Astrocyte (in vitro differentiated cells and primary cell): Measurements from ENCODE around the gene CNGA3.

ENCODE experiments used
- EZH2 ChIP-seq: IDR thresholded peaks from 2 replicates; pipeline ENCODE4 v1.6.1; 2012; ENCODE audit warnings: mild to moderate bottlenecking, low read length, inconsistent platforms; ENCODE audit not compliant: insufficient read depth
- TF ChIP-seq, protein P1 (sequence below): IDR thresholded peaks from 2 replicates; pipeline ENCODE4 v1.5.1; 2011; ENCODE audit warnings: low read depth, mild to moderate bottlenecking, inconsistent platforms, low read length, moderate library complexity; ENCODE audit not compliant: insufficient read depth

DNA sequence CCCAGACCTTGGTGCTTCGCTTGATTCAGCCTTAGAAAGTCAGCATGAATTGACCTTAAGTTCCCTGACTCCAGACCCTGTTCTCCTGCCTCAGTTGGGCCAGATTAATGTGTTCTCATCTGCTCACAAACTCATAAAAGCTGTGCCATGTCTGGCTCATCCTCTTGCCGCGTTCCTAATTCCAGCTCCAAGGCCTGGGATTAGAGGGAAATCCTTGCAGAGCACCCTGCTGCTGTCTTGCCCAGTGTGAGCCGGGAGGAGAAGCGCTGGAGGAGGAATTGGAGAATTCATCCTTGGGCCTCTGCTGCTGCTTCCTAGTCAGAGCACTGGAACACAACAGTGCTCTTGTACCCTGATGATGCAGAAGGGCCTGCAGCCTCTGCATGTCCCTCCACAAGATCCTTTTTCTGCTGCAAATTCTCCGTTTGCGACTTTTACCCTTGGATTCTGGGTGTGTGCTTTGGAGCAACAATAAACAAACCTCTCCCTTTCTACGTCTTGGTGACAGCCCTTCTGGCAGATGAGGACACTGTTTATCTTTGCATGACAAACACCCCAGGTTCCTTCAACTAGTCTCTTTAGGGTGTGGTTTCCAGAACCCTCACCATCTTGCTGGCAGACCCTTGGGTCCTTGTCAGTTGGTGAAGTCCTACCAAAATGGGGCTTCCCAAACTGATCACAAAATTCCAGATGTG lies 46.9 kb upstream of the CNGA3 start:
- TF ChIP-seq, protein P1, sequence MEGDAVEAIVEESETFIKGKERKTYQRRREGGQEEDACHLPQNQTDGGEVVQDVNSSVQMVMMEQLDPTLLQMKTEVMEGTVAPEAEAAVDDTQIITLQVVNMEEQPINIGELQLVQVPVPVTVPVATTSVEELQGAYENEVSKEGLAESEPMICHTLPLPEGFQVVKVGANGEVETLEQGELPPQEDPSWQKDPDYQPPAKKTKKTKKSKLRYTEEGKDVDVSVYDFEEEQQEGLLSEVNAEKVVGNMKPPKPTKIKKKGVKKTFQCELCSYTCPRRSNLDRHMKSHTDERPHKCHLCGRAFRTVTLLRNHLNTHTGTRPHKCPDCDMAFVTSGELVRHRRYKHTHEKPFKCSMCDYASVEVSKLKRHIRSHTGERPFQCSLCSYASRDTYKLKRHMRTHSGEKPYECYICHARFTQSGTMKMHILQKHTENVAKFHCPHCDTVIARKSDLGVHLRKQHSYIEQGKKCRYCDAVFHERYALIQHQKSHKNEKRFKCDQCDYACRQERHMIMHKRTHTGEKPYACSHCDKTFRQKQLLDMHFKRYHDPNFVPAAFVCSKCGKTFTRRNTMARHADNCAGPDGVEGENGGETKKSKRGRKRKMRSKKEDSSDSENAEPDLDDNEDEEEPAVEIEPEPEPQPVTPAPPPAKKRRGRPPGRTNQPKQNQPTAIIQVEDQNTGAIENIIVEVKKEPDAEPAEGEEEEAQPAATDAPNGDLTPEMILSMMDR, result no peak
- TF ChIP-seq EZH2, result no peak
